Thoracic aorta (tissue), 2 donors: Measurements from ENCODE around the gene VKORC1L1. TPM values are rescaled to one million over a fixed set of nuclear protein-coding genes. Genes with fewer than 3 reads are reported as not detected.

Experiments used
- ATAC-seq: fragments of 150-250 bp; one replicate; pipeline ENCODE4 v1.8.0; 2017; ENCODE audit warnings: low read depth; ENCODE audit not compliant: insufficient number of reproducible peaks, low FRiP score
- DNase-seq: peaks from one replicate; pipeline ENCODE4 v3.0.0-alpha.2; 2020; ENCODE audit warnings: low spot score
- H3K27ac ChIP-seq, 2 donors: fragments of 200-600 bp; sonication (generic); 1 replicate in 1 of 2; 2 replicates in 1 of 2; pipeline ENCODE4 v1.5.1; 2016; ENCODE audit warnings: mild to moderate bottlenecking in 2 of 2, moderate library complexity in 2 of 2
- H3K27me3 ChIP-seq: fragments of 200-600 bp; sonication (generic); replicated peaks from 2 replicates; pipeline ENCODE4 v1.6.0; 2016; ENCODE audit warnings: mild to moderate bottlenecking; ENCODE audit not compliant: insufficient read depth
- H3K36me3 ChIP-seq: fragments of 200-600 bp; sonication (generic); one replicate; pipeline ENCODE4 v1.5.1; 2016
- H3K4me1 ChIP-seq, 2 donors: fragments of 200-600 bp; sonication (generic); 1 replicate in 1 of 2; 2 replicates in 1 of 2; pipeline versions ENCODE4 v1.5.1 to v1.6.0; 2016; ENCODE audit warnings: low read depth in 2 of 2, mild to moderate bottlenecking in 1 of 2; ENCODE audit not compliant: control insufficient read depth in 1 of 2
- H3K4me3 ChIP-seq: fragments of 200-600 bp; sonication (generic); 2 replicates; pipeline ENCODE4 v1.5.1; 2016; ENCODE audit warnings: mild to moderate bottlenecking
- H3K9me3 ChIP-seq: fragments of 200-600 bp; sonication (generic); 2 replicates; pipeline ENCODE4 v1.5.1; 2016
- total RNA-seq, 2 donors: library from RNA; depleted of rRNA; stranded (reverse); fragments of >200 nt; gene quantifications; one replicate each; pipeline versions ENCODE4 v1.1.0 to v1.2.3, GENCODE V29; 2016
- TF ChIP-seq, protein P1 (sequence below): fragments of 200-600 bp; sonication (generic); IDR thresholded peaks from one replicate; pipeline ENCODE4 v1.5.1; 2019; ENCODE audit warnings: antibody characterized with exemption

Gene VKORC1L1
- total RNA-seq, 2 donors from 2014 or later = 15.6 to 20.9 TPM

- Histone ChIP-seq H3K4me3 (no peak overlapping the region), H3K9me3 (no peaks in the 10 kb centered on the region), H3K27ac (no peak overlapping the region), H3K36me3 (no peaks in the 10 kb centered on the region), H3K4me1 (no peaks in the 10 kb centered on the region), H3K27me3 (no peaks in the 10 kb centered on the region)
- no peak for DNase-seq
- TF ChIP-seq, protein P1, sequence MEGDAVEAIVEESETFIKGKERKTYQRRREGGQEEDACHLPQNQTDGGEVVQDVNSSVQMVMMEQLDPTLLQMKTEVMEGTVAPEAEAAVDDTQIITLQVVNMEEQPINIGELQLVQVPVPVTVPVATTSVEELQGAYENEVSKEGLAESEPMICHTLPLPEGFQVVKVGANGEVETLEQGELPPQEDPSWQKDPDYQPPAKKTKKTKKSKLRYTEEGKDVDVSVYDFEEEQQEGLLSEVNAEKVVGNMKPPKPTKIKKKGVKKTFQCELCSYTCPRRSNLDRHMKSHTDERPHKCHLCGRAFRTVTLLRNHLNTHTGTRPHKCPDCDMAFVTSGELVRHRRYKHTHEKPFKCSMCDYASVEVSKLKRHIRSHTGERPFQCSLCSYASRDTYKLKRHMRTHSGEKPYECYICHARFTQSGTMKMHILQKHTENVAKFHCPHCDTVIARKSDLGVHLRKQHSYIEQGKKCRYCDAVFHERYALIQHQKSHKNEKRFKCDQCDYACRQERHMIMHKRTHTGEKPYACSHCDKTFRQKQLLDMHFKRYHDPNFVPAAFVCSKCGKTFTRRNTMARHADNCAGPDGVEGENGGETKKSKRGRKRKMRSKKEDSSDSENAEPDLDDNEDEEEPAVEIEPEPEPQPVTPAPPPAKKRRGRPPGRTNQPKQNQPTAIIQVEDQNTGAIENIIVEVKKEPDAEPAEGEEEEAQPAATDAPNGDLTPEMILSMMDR = no peak
- no peak for ATAC-seq
Observed at GRCh38 chr7:66007232-66007631, 134.4 kb downstream of the VKORC1L1 start.

Other genes starting within 250 kb of the VKORC1L1 start
- gene GUSB, start 109.1 kb downstream of the VKORC1L1 start, total RNA-seq = 10 to 100 TPM; 18.7 to 23.4 TPM
- 10 to 100 TPM; 43.2 to 54.7 TPM for gene ASL, start 202.7 kb downstream of the VKORC1L1 start, total RNA-seq
- gene CRCP, start 241.8 kb downstream of the VKORC1L1 start, total RNA-seq = 10 to 100 TPM; 32.5 to 43.5 TPM